ENCODE results near the gene RASGEF1B. TPM values are rescaled to one million over a fixed set of nuclear protein-coding genes. Genes with fewer than 3 reads are reported as not detected.

The RASGEF1B gene
- total RNA-seq, 1 donor from 2014 or later: 10.2 TPM

- Mint-ChIP-seq H3K9me3 (ENCODE audit: low read depth) (no peaks in the 10 kb centered on the region), H3K27ac (no peak overlapping the region), H3K4me1 (ENCODE audit: low read depth) (no peaks in the 10 kb centered on the region), H3K36me3 (ENCODE audit: insufficient read depth) (no peaks in the 10 kb centered on the region), H3K27me3 (peaks cover 10% of the 10 kb centered on the region), H3K4me3 (ENCODE audit: low read depth) (no peak overlapping the region)
- DNase-seq (ENCODE audit: low spot score, unreplicated experiment): no peak
- TF ChIP-seq, protein P1, sequence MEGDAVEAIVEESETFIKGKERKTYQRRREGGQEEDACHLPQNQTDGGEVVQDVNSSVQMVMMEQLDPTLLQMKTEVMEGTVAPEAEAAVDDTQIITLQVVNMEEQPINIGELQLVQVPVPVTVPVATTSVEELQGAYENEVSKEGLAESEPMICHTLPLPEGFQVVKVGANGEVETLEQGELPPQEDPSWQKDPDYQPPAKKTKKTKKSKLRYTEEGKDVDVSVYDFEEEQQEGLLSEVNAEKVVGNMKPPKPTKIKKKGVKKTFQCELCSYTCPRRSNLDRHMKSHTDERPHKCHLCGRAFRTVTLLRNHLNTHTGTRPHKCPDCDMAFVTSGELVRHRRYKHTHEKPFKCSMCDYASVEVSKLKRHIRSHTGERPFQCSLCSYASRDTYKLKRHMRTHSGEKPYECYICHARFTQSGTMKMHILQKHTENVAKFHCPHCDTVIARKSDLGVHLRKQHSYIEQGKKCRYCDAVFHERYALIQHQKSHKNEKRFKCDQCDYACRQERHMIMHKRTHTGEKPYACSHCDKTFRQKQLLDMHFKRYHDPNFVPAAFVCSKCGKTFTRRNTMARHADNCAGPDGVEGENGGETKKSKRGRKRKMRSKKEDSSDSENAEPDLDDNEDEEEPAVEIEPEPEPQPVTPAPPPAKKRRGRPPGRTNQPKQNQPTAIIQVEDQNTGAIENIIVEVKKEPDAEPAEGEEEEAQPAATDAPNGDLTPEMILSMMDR (IDR thresholded peaks at IDR 0.05; ENCODE audit: unreplicated experiment): no peak
These were observed 32.7 kb upstream of the RASGEF1B start for GRCh38 chr4:81504112-81505003.

- H3K4me3 Mint-ChIP-seq (ENCODE audit: low read depth): no peak overlapping the region
- H3K27me3 Mint-ChIP-seq: peaks cover 10% of the 10 kb centered on the region
- H3K27ac Mint-ChIP-seq: no peak overlapping the region
- no peaks in the 10 kb centered on the region for H3K4me1 Mint-ChIP-seq (ENCODE audit: low read depth)
- no peak for DNase-seq (ENCODE audit: low spot score, unreplicated experiment)
- TF ChIP-seq, protein P1 (IDR thresholded peaks at IDR 0.05; ENCODE audit: unreplicated experiment): no peak
- H3K36me3 Mint-ChIP-seq (ENCODE audit: insufficient read depth): no peaks in the 10 kb centered on the region
- H3K9me3 Mint-ChIP-seq (ENCODE audit: low read depth): no peaks in the 10 kb centered on the region
These were observed 31.9 kb upstream of the RASGEF1B start for GRCh38 chr4:81503586-81503985.

DNA sequence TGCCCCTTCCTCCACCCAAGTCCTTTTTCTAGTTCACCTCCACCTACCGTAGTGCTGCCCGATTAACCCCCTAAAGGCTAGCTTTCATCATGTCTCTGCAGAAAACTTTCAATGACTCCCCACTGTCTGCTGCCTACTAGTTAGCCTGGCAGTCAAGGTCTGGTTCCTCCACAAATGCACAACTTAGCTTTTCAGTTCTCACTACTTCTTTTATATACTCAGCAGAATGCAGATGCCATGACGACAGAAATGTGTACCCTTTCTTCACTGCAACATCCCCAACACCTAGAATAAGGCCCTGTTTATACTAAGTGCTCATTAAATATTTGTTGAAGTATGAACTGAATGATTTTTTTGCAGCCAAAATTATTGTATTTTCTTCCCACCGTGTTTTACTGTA, 30.9 kb upstream of the RASGEF1B start:
- no peaks in the 10 kb centered on the region for H3K9me3 Mint-ChIP-seq (ENCODE audit: low read depth)
- no peak for DNase-seq (ENCODE audit: low spot score, unreplicated experiment)
- H3K4me1 Mint-ChIP-seq (ENCODE audit: low read depth): no peaks in the 10 kb centered on the region
- peaks cover 13% of the 10 kb centered on the region for H3K27me3 Mint-ChIP-seq
- H3K36me3 Mint-ChIP-seq (ENCODE audit: insufficient read depth): no peaks in the 10 kb centered on the region
- TF ChIP-seq, protein P1 (IDR thresholded peaks at IDR 0.05; ENCODE audit: unreplicated experiment): no peak
- H3K4me3 Mint-ChIP-seq (ENCODE audit: low read depth): no peak overlapping the region
- no peak overlapping the region for H3K27ac Mint-ChIP-seq

- Mint-ChIP-seq H3K4me1 (ENCODE audit: low read depth) (no peaks in the 10 kb centered on the region), H3K27ac (peak overlapping the region; percentile 34), H3K4me3 (ENCODE audit: low read depth) (no peak overlapping the region), H3K36me3 (ENCODE audit: insufficient read depth) (no peaks in the 10 kb centered on the region), H3K9me3 (ENCODE audit: low read depth) (no peaks in the 10 kb centered on the region), H3K27me3 (peaks cover 13% of the 10 kb centered on the region)
- TF ChIP-seq, protein P1 (IDR thresholded peaks at IDR 0.05; ENCODE audit: unreplicated experiment): no peak
- DNase-seq (ENCODE audit: low spot score, unreplicated experiment): no peak
These were observed 28.1 kb upstream of the RASGEF1B start for GRCh38 chr4:81499840-81500239.

GRCh38 chr4:81498551-81499099, 26.9 kb upstream of the RASGEF1B start:
- TF ChIP-seq, protein P1 (IDR thresholded peaks at IDR 0.05; ENCODE audit: unreplicated experiment): no peak
- H3K4me1 Mint-ChIP-seq (ENCODE audit: low read depth): no peaks in the 10 kb centered on the region
- no peak overlapping the region for H3K27ac Mint-ChIP-seq
- peaks cover 13% of the 10 kb centered on the region for H3K27me3 Mint-ChIP-seq
- H3K4me3 Mint-ChIP-seq (ENCODE audit: low read depth): no peak overlapping the region
- no peaks in the 10 kb centered on the region for H3K9me3 Mint-ChIP-seq (ENCODE audit: low read depth)
- DNase-seq (ENCODE audit: low spot score, unreplicated experiment): no peak
- no peaks in the 10 kb centered on the region for H3K36me3 Mint-ChIP-seq (ENCODE audit: insufficient read depth)
